ENCODE data around the gene MSL3B.

Gene MSL3B

GRCh38 chr2:233831861-233832260 is 36.3 kb downstream of the MSL3B start:
- no peak for DNase-seq (ENCODE audit: low read depth)
- no peak overlapping the region for H3K4me3 ChIP-seq (ENCODE audit: low read depth, low read length)
- TF ChIP-seq CTCF (IDR thresholded peaks at IDR 0.05; ENCODE audit: control insufficient read depth, extremely low read depth, insufficient read depth) = no peak

GRCh38 chr2:233831011-233831721 is 37.0 kb downstream of the MSL3B start:
- no peak overlapping the region for H3K4me3 ChIP-seq (ENCODE audit: low read depth, low read length)
- no peak for DNase-seq (ENCODE audit: low read depth)

GRCh38 chr2:233830111-233830802 is 37.9 kb downstream of the MSL3B start:
- H3K4me3 ChIP-seq (ENCODE audit: low read depth, low read length) = no peak overlapping the region
- TF ChIP-seq CTCF (IDR thresholded peaks at IDR 0.05; ENCODE audit: control insufficient read depth, extremely low read depth, insufficient read depth) = no peak

More at GRCh38 chr2:233831011-233831721, 37.0 kb downstream of the MSL3B start:
- no peak for TF ChIP-seq CTCF (IDR thresholded peaks at IDR 0.05; ENCODE audit: control insufficient read depth, extremely low read depth, insufficient read depth)

GRCh38 chr2:233829193-233830110 is 38.7 kb downstream of the MSL3B start:
- no peak for TF ChIP-seq CTCF (IDR thresholded peaks at IDR 0.05; ENCODE audit: control insufficient read depth, extremely low read depth, insufficient read depth)
- no peak for DNase-seq (ENCODE audit: low read depth)

More at GRCh38 chr2:233830111-233830802, 37.9 kb downstream of the MSL3B start:
- DNase-seq (ENCODE audit: low read depth) = no peak

GRCh38 chr2:233828546-233829192 is 39.5 kb downstream of the MSL3B start:
- no peak for TF ChIP-seq CTCF (IDR thresholded peaks at IDR 0.05; ENCODE audit: control insufficient read depth, extremely low read depth, insufficient read depth)
- no peak overlapping the region for H3K4me3 ChIP-seq (ENCODE audit: low read depth, low read length)
- DNase-seq (ENCODE audit: low read depth) = no peak

More at GRCh38 chr2:233829193-233830110, 38.7 kb downstream of the MSL3B start:
- no peak overlapping the region for H3K4me3 ChIP-seq (ENCODE audit: low read depth, low read length)

GRCh38 chr2:233824373-233824772 is 43.8 kb downstream of the MSL3B start:
- H3K4me3 ChIP-seq (ENCODE audit: low read depth, low read length) = no peak overlapping the region
- DNase-seq (ENCODE audit: low read depth) = no peak
- no peak for TF ChIP-seq CTCF (IDR thresholded peaks at IDR 0.05; ENCODE audit: control insufficient read depth, extremely low read depth, insufficient read depth)
